Retinal pigment epithelial cell (primary cell): ENCODE measurements around the gene LARP1.

ENCODE experiments used
- DNase-seq: peaks from one replicate; pipeline ENCODE4 v3.0.0-alpha.2; 2010; ENCODE audit warnings: low read depth
- H3K4me3 ChIP-seq: 2 replicates; pipeline ENCODE4 v1.5.1; 2011; ENCODE audit warnings: mild to moderate bottlenecking, low read length, control low read depth, moderate library complexity
- TF ChIP-seq, protein P1 (sequence below): conservative IDR thresholded peaks from 2 replicates; pipeline ENCODE4 v1.5.1; 2011; ENCODE audit warnings: low read depth, low read length, control low read depth, inconsistent platforms

The LARP1 gene

DNA sequence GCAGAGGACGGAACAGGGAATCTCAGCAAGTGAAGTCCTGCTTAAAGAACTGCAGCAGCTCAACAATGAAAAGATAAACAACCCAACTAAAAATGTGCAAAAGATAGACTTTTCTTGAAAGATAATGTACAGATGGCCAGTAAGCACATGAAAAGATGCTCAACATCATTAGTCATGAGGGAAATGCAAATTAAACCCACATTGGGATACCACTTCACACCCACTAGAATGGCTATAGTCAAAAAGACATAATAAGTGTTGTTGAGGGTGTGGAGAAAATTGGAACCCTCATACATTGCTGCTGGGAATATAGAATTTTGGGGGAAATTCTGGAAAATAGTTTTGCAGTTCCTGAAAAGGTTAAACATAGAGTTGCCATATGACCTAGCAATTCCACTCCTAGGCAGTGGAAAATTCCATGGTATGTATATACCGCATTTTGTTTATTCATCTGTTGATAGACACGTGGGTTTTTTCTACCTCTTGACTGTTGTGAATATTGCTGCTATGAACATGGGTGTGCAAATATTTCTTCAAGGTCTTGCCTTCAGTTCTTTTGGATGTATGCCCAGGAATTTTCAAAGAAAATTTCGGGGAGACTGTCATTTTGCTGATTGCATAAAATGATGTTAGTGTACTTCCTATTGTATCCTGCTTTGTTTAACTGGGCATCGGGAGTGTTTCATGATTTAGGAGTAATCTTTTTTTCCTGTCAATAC, 110.4 kb downstream of the LARP1 start:
- TF ChIP-seq, protein P1, sequence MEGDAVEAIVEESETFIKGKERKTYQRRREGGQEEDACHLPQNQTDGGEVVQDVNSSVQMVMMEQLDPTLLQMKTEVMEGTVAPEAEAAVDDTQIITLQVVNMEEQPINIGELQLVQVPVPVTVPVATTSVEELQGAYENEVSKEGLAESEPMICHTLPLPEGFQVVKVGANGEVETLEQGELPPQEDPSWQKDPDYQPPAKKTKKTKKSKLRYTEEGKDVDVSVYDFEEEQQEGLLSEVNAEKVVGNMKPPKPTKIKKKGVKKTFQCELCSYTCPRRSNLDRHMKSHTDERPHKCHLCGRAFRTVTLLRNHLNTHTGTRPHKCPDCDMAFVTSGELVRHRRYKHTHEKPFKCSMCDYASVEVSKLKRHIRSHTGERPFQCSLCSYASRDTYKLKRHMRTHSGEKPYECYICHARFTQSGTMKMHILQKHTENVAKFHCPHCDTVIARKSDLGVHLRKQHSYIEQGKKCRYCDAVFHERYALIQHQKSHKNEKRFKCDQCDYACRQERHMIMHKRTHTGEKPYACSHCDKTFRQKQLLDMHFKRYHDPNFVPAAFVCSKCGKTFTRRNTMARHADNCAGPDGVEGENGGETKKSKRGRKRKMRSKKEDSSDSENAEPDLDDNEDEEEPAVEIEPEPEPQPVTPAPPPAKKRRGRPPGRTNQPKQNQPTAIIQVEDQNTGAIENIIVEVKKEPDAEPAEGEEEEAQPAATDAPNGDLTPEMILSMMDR: no peak
- no peak for DNase-seq

DNA sequence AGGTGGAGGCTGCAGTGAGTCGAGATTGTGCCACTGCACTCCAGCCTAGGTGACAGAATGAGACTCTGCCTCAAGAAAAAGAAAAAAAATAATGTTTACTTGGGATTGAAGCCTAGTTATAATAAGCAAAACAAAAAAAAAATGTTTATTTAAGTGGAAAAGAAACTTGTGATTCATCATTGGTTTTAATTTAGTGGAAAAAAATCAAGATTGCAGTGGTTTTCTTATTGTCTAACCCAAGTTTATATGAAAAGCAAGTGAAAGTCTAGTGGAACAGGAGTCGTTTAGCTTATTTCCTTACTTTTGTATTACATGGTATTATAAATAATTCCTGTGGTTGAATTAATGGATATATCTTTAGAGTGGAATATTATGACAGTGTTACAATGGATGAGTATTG, 111.7 kb downstream of the LARP1 start:
- TF ChIP-seq, protein P1: no peak
- DNase-seq: no peak
- no peak overlapping the region for H3K4me3 ChIP-seq

More for the DNA sequence above, 110.4 kb downstream of the LARP1 start:
- no peak overlapping the region for H3K4me3 ChIP-seq
